CD4-positive, alpha-beta T cell treated with Interleukin-10 for 1 hour (primary cell): ENCODE results near the gene TMEM59L.
"Not testable (repeated sequence)": the region's sequence is repeated elsewhere in the genome, so short reads cannot be mapped to it uniquely, and the experiment has no call there.

ENCODE experiments used
- DNase-seq: peaks from one replicate; pipeline ENCODE4 v3.0.0-alpha.2; 2020

Gene TMEM59L

GRCh38 chr19:18594096-18594823 is 18.4 kb upstream of the TMEM59L start:
- DNase-seq = peak; percentile 79

- DNase-seq = no peak
Measured at GRCh38 chr19:18594824-18595373, 17.8 kb upstream of the TMEM59L start.

GRCh38 chr19:18595475-18595874 is 17.2 kb upstream of the TMEM59L start:
- DNase-seq = no peak

GRCh38 chr19:18596752-18597157 is 15.9 kb upstream of the TMEM59L start:
- no peak for DNase-seq

- no peak for DNase-seq
Measured at GRCh38 chr19:18597809-18598660, 14.6 kb upstream of the TMEM59L start.

- no peak for DNase-seq
Measured at GRCh38 chr19:18599485-18599884, 13.2 kb upstream of the TMEM59L start.

GRCh38 chr19:18600692-18601397 is 11.8 kb upstream of the TMEM59L start:
- not testable (repeated sequence) for DNase-seq

- DNase-seq = no peak
Measured at GRCh38 chr19:18601875-18602274, 10.8 kb upstream of the TMEM59L start.

GRCh38 chr19:18603255-18603957 is 9.3 kb upstream of the TMEM59L start:
- no peak for DNase-seq

- DNase-seq = no peak
Measured at GRCh38 chr19:18603958-18604819, 8.5 kb upstream of the TMEM59L start.

- DNase-seq = no peak
Measured at GRCh38 chr19:18604820-18605159, 7.9 kb upstream of the TMEM59L start.

- DNase-seq = no peak
Measured at GRCh38 chr19:18605196-18605545, 7.5 kb upstream of the TMEM59L start.

- DNase-seq = no peak
Measured at GRCh38 chr19:18605546-18606280, 7.0 kb upstream of the TMEM59L start.

- DNase-seq = no peak
Measured at GRCh38 chr19:18606281-18607225, 6.1 kb upstream of the TMEM59L start, which contains the start of gene CRLF1. Gene CRLF1 (minus strand): TSS chr19:18606799. CDS start chr19:18606656, 143 bp downstream.

- no peak for DNase-seq
Measured at GRCh38 chr19:18607226-18608101, 5.2 kb upstream of the TMEM59L start.

GRCh38 chr19:18608102-18608804 is 4.4 kb upstream of the TMEM59L start:
- DNase-seq = no peak

- DNase-seq = no peak
Measured at GRCh38 chr19:18608805-18609716, 3.6 kb upstream of the TMEM59L start.
